Stimulated activated CD4-positive, alpha-beta T cell treated with anti-CD3 and anti-CD28 coated beads, Interleukin-1b, Interleukin-23, amount 100 ng/mL, for 24 hours (primary cell): Measurements from ENCODE around the gene TRPV5.
"Not testable (repeated sequence)": the region's sequence is repeated elsewhere in the genome, so short reads cannot be mapped to it uniquely, and the experiment has no call there.

Source experiments
- DNase-seq, 4 experiments: peaks; one replicate each; pipeline ENCODE4 v3.0.0-alpha.2; 2020; ENCODE audit warnings: low read depth in 4 of 4, low spot score in 1 of 4

Gene TRPV5

DNA sequence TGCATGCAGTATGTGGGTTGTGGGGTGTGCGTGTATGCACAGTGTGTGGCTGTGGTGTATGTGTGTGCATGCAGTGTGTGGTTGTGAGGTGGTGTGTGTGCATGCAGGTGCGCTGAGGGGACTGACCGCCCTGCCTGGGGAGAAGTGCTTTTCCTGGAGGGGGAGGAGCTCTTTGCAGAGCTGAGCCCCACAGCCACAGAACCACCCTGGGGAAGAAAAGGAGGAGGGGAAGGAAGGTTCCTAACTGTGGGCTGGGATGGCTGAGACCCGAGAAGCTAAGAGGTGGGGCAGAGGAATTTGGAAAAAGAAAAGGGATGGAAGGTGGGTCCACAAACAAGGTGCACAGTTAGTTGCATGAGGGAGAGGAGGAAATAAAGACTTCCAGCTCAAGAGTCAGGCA, at the start of gene TRPV5:
Gene TRPV5 (minus strand): TSS at position 123 of the 400 bp plus-strand sequence. CDS start 287 bp downstream, outside the sequence.
- DNase-seq, result no peak

DNA sequence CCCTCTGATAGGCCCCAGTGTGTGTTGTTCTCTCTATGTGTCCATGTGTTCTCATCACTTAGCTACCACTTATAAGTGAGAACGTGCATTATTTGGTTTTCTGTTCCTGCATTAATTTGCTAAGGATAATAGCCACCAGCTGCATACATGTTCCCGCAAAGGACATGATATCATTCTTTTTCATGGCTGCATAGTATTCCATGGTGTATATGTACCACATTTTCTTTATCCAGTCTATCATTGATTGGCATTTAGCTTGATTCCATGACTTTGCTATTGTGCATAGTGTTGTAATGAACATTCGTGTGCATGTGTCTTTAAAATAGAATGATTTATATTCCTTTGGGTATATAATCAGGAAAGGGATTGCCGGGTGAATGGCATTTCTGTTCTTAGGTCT, 44.9 kb upstream of the TRPV5 start:
- DNase-seq, result not testable (repeated sequence)

DNA sequence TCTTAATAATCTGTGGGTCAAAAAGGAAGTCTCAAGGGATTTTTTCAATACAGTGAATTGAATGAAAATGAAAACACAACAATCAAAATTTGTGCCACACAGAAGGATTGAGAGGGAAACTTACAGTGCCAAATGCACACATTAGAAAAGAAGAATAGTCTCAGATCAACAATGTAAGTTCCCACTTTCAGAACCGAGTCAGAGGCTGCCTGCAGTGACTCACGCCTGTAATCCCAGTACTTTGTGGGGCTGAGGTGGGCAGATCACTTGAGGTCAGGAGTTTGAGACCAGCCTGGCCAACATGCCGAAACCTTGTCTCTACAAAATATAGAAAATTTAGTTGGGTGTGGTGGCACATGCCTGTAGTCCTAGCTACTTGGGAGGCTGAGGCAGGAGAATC, 41.1 kb upstream of the TRPV5 start:
- DNase-seq, result no peak

DNA sequence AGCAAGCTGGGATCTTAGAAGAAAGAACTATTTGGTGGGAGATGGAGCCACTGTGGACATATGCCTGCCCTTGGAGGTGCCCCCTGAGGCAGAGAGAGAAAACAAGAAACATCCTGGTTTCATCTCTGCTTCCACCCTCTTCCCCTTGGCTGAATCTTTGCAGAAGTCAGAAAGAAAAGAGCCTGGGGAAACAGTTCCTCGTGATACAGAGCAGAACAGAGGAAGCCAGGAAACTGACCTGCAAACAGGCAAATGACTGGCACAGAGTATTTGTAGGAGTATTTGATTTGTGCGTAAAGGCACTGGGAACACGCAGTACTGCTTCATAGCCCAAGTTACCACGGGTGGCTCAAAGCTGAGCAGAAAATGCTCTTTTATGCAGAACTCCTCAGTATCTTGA, 35.6 kb upstream of the TRPV5 start:
- no peak for DNase-seq

DNA sequence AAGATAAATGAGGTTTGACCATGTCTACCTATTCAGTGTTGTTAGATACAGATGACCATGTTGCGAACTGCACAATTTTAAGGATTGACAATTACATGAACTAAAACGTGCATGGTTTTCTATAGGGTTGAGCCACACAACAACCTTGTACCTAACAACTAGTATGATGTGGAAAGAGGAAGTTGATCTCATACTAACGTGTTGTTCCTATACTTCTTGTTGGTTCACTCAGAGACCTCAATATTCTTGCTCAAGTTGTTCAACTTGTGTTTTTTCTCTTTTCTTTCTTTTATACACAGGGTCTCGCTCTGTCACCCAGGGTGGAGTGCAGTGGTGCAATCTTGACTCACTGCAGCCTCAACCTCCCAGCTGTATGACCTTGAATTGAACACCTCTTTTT, 34.7 kb upstream of the TRPV5 start:
- no peak for DNase-seq

DNA sequence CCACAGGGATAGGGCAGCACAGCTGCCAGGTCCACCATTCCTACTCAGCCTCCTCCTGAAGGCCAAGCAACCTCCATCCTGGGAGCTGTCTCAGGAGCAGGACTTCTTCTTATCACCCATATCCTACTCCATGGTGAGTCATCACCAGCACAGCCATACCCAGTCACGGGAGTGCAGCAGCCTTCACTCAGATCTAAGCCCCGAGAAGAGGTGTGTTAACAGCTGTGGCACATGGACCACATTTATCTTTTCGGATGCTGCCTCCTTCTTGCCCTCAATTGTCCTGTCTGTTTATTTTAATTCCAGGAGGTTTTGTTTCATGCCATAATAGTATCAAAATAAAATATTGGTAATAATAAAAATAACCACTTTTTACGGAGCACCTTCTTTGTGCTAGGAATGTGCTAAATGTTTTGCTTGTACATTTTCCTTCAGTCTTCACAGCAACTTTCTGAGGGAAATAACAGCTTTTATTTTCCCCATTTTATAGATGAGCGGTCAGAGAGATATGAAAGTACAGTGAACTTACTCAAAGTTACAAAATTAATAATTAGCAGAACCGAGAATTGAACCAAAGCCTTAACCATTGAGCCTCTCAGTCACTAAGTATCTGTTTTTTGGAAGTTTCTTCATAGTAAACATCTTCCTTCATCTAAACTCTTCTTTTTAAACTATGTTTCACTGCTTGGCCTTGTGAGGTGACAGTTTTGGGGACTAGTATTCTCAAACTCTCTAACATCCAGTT, 31.1 kb upstream of the TRPV5 start:
- DNase-seq, result no peak

DNA sequence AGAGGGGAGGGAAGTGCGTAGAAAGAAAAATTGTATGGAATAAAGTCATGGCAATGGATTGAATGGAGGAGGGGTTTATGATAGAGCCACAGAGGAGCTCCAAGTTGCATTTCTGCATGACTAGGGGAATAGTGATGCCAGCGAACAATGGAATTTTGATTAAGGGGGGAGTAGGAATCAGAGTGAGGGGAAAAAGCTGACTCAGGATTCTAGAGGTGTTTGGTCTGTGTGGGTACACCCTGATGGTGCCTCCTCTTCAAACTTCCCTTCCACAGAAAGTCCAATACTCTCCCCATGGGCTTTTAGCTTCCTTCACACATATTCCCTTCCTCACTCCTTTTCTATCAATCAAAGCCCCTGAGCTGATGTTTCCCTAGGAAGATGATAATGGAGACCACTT, 30.4 kb upstream of the TRPV5 start:
- no peak for DNase-seq

DNA sequence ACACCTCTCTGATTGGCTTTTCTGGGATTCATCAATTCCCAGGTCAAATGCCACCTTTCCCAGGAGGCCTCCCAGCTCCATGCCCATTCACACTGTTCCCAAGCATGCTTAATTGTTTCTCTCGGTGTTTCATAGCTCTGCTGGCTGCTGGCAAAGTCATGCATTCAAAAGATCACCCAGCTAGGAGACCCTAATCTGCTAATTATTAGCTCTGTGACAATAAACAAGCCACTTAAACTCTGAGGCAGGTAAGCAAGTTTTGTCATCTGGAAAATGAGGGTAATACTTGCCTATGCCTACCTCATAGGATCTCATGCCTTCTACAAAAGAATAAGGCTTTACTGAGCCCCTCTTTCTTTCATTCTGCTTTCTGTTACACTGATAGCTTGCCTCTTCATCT, 29.4 kb upstream of the TRPV5 start:
- DNase-seq, result no peak

DNA sequence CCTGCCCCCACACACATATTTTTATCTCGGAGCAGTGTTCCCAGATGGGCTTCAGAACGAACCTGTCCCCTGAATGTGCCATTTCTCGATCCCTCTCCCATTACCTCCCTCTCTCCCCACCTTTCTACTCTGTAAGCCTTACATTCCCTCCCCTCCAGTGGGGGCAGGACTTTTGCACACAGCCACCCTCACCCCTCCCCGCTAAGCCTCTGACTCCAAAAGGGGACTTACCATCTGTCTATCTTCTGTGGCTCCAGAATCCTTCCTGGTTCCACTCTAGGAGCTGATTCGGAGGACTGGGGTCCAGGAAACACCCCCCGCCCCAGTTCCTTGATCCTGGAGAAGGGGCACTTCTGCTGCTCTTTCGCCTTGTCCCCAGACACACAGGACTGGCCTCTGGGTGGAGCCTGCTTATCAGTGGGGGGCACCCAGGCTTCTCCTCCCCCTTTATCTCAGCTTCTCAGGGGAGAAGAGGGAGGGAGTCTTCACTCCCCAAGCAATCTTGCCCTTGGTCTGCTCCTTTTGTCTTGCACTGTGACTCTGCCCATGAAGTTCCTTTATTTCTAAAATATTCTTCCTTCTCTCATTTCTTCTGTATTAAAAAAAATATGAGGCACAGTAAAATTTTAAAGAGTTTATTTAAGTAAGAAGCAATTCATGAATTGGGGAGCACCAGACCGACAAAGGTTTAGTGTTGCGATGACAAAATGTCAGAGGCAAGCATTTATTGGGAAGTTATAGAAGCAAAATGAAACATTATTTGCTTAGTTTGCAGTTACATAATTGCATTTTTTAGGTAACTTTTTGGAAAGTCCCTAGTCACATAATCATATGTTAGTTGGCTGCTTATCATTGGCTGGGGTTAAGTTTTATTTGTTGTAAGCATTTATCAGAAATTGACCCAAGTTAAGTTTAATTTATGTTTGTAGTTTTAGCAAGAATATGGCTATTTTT, 28.7 kb upstream of the TRPV5 start, which contains the start of gene KEL:
Gene KEL (minus strand): TSS at position 391 of the 954 bp plus-strand sequence. CDS start 157 bp downstream, at position 234.
- DNase-seq, result no peak

DNA sequence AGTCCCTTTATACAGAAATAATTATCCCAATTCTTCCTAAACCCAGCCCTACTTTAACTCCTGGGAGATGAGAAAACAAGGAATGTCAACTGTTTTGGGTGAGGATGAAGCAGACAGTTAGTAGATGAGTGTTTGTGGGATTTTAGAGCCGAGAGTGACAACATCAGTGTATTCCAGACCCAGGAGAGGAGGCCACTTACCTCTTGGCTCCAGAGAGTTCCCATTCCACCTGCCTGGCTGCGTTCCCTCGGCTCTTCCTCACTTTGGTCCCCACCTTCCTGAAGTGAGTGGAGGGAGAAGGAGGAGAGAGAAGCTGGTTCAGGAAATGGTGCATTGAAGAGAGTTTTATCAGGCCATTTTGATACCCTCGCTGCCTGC, 28.0 kb upstream of the TRPV5 start:
- no peak for DNase-seq

DNA sequence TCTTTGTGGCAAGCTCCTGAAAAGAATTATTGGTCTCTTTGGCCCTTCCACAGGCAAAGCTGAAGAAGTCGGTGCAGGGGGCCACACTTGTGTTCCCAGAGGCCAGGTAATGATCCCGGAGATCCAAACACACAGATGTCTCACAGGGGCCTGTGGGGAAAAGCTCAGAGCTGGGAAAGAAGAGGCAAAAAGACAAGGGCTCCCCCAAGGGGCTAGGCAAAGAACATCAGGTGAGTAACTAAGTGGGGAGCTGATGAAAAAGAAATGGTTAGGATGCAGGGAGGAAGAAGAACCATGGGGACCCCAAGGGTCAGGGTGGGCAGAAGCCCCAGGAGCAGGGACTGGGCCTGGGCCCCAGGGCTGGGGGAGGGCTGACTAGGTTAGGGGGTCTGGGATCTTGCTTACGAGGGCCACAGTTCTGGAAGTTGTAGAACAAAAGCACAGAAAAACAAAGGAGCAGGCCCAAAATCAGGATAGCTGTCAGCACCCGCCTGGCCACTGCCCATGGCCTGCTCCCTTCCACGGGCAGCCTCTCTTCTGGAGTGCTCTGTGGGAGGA, 27.5 kb upstream of the TRPV5 start:
- no peak for DNase-seq

DNA sequence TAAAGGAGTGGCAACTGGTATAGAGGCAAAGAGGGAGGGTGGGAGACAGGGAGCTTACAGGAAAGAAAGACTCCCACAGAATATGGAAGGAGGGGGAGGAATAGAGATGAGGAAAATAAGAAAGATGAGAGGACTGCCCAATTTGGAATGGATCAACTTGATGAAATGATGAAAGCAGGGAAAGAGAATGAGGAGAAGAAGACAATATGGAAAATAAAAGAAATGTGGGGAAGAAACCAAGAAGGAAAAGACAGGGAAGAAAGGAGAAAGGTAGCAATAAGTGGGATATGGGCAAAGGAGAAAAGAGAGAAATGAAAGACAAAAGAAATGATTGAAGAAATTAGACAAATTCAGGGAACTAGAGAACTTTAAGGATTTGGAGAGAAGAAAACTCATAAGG, 25.7 kb upstream of the TRPV5 start:
- DNase-seq, result no peak

DNA sequence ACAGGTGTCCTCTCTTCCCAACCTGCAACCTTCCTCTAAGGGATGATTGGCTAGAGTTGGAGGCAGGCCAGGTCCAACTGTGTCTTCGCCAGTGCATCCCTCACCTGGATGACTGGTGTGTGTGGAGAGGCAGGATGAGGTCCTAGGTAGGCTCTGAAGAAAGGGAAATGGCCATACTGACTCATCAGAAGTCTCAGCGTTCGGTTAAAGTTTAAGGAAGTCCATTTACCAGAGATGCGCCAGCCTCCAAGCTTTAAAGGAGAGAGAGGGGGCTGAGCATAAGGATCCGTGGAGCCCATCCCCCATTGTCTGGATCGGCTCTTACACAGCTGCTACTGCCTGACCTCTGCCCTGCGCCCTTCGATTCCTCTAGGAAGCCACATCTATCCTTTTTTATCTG, 24.2 kb upstream of the TRPV5 start:
- DNase-seq, result no peak

DNA sequence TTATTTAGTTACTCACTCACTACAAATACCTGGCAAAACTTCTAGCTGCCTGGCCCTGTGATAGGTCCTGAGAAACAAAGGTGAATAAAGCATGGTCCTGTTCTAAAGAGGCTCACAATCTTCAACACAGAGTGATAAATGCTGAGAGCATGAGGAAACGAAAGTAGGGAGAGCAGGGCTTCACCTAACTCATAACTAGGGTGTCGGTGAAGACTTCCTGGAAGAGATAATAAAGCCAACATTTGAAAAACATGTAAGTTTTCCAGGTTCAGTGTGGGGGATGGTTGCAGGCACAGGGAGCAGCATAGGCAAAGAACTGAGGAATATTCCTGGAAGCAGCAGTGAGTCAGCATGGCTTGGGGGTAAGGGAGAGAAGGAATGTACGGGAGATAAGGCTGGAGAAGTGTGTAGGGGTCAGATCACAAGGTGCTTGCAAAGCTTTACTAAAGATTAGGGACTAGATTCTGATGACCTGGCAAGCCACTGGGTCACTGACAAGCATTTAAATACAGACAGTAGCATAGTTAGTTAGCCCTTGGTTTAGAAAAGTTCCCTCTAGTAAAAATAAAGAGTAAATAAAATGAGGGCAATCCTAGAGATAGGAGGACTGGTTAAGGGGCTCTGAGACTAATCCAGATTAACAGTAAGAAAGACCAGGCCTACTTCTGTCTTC, 23.5 kb upstream of the TRPV5 start:
- no peak for DNase-seq

DNA sequence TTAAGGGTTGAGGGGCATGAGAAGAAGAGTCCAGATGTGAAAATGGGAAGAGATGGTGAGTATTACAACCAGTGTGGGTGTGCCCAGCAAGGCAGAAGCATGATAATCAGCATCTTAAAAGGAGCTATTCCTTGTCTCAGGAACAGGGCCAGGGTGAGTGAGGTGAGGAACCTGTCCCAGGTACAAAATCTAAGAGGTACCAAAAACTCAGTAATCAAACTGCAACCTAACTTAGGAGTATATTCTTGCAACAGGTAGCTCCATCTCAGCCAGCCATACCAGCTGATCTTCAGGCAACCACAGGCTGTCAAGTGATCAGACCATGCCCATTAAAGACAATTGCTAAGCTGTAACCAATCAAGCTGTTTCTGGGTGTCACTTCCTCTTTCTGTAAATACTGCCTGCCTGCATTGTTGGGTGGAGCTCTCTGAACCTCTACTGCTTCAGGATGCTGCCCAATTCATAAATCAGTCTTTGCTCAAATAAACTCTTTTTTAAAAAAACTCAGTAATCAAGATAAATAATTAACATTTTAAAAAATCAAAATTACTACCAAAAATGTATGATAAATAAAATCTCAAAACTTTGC, 21.2 kb upstream of the TRPV5 start:
- no peak for DNase-seq

DNA sequence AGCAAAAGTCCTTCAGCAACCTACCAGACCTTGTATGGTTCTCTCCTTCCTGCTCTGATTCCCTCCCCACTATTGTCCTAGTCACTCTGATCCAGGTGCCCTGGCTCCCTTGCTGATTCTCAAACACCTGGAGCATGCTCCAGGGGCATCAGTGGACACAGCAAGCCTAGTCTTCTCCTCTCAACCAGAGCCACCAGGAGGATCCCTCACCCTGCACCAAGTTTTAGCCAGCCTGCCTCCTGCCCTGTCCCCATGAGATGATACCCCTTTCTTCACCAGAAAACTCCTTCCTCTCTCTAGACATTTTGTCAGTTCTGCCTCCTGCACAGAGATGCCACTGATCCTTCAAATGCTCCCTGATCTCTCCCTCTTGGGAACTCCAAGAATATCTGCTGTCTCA, 16.7 kb upstream of the TRPV5 start:
- DNase-seq, result no peak

DNA sequence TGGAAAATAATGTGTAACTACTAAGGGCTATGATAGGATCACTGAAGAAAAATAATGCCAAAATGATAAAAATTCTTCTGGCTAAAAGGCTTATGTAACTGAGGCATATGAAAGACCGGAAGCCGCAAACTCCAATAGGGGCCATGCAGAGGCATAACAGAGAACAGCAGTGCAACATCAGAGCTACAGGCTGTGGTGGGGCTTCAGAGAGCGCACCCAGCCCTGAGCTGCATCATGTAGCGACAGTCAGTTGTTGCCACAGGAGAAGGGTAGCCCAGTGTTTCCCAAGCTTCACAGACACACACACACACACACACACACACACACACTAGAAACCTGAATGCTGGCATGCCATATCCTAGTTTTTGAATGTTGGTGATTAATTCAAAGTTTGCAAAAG, 15.1 kb upstream of the TRPV5 start:
- DNase-seq, result no peak

DNA sequence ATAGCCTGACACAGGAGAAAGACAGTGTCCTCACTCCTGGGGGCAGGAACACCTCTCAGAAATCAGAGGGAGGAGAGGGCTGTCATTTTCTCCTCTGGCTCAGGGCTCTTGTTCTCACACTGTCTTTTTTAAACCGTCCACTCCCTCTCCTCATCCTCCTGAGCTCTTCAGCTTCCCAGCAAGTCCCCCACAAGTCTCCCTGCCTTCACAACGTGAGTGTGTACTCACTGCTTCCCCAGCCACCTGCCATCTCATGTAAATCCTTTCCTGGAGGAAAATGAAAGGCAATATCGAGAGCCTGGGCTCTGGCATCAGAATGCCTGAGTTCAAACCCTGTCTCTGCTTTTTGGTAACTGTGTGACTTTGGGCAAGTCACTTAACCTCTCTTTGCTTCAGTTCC, 11.5 kb upstream of the TRPV5 start:
- DNase-seq, result no peak

DNA sequence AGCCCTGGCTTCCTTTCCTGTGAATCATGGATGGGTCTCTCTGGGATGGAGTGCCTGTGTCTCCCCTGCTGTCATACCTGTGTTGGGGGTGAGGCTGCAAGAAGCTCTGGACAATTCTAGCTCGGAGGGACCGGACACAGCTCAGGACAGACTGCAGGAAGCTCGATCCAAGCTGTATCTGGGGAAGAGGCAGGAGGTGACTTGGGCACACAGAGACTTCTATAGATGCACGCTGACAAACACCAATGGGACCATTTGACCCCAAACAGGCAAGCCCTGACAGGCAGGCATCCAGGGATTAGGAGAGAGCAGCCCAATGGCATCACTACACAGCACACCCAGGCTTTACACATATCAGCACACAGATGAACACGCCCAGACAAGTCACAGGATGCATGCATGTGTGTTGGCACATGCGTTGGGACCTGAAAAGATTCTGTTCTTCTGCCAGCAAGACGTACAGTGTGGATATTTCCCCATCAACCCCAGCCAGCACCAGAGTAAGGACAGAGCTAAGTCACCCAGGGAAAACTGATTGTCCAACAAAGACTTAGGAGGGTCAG, 10.2 kb upstream of the TRPV5 start:
- no peak for DNase-seq

DNA sequence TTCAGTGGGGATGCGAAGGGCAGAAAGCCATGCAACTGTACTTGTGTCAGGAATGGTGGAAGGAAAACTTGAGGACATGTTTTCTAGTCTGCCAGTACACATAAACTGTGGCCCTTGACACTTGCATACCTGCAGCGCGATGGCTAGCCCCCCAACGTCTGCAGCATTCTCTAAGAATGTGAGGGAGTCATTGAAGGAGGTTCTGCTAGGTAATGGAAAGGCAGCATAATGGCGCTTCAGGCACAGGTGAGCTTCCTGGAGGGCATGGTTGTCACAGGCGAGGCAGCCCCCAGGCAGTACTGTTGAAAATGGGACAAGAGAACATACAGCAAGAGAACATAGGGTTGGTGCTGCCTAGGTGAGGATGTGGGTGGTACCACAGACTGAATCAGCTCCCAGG, 9.2 kb upstream of the TRPV5 start:
- DNase-seq, result no peak

DNA sequence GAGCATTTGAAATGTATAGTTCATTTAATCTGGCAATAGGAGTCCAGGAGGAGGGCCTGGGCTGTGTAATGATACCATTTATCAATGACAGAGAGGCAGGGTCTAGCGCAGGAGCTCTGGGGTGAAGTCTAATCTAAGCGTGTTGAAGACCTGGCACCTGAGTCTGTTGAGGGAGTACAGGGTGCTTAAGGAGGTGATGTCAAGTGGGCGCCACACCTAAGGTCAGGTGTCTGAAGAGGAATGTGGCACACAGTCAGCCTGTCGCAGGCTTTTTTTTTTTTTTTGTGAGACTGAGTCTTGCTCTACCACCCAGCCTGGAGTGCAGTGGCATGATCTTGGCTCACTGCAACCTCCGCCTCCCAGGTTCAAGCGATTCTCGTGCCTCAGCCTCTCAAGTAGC, 8.0 kb upstream of the TRPV5 start:
- no peak for DNase-seq
